WTC11 (cell line): ENCODE data around the gene GRIN2C. TPM values are rescaled to one million over a fixed set of nuclear protein-coding genes. Genes with fewer than 3 reads are reported as not detected.

ENCODE experiments used
- ATAC-seq: fragments of 200-7000 bp; cut with Tn5 transposase; 2 replicates; pipeline ENCODE4 v1.10.0; 2021; ENCODE audit warnings: mild to moderate bottlenecking, moderate library complexity
- CTCF ChIA-PET: fragments of 300-600 bp; sonication (Branson Sonifier 250); formaldehyde crosslinking; loops from one replicate; lab custom pipeline; 2021; ENCODE audit warnings: antibody characterized with exemption; lab: Charles Lee
- POLR2A ChIA-PET: fragments of 350-600 bp; sonication (Branson Sonifier 250); formaldehyde crosslinking; loops from one replicate; lab custom pipeline; 2021; ENCODE audit warnings: antibody characterized with exemption; lab: Charles Lee
- DNase-seq: peaks from one replicate; pipeline ENCODE4 v3.0.0; 2021; ENCODE audit warnings: low spot score
- H3K27ac Mint-ChIP-seq: 2 replicates; pipeline ENCODE4 v1.8.0; 2021; ENCODE audit warnings: mixed read lengths
- H3K27me3 Mint-ChIP-seq: 2 replicates; pipeline ENCODE4 v1.8.0; 2021; ENCODE audit warnings: low read depth, mild to moderate bottlenecking, moderate library complexity, mixed read lengths
- H3K36me3 Mint-ChIP-seq: 2 replicates; pipeline ENCODE4 v1.8.0; 2021; ENCODE audit warnings: mixed read lengths
- H3K4me1 Mint-ChIP-seq: 2 replicates; pipeline ENCODE4 v1.8.0; 2022; ENCODE audit warnings: mixed read lengths
- H3K4me3 Mint-ChIP-seq: 2 replicates; pipeline ENCODE4 v1.8.0; 2021; ENCODE audit warnings: mild to moderate bottlenecking, moderate library complexity, mixed read lengths
- H3K9me3 Mint-ChIP-seq: 2 replicates; pipeline ENCODE4 v1.8.0; 2021; ENCODE audit warnings: mixed read lengths
- CREB1 ChIP-seq: sonication (generic); formaldehyde crosslinking; IDR thresholded peaks from 2 replicates; pipeline ENCODE4 v1.8.0; 2023; ENCODE audit warnings: mild to moderate bottlenecking, missing genetic modification reagents
- MXD4 ChIP-seq: fragments of 250-450 bp; sonication (Bioruptor Pico); IDR thresholded peaks from 2 replicates; pipeline ENCODE4 v1.8.0; 2021; ENCODE audit warnings: mild to moderate bottlenecking, moderate library complexity, borderline replicate concordance
- MYBL2 ChIP-seq: sonication (generic); formaldehyde crosslinking; IDR thresholded peaks from 2 replicates; pipeline ENCODE4 v1.8.1; 2023; ENCODE audit warnings: mild to moderate bottlenecking, moderate library complexity, missing genetic modification reagents
- NFATC4 ChIP-seq: fragments of 250-450 bp; sonication (Bioruptor Pico); IDR thresholded peaks from 2 replicates; pipeline ENCODE4 v1.9.0; 2021; ENCODE audit warnings: mild to moderate bottlenecking
- NFYB ChIP-seq: sonication (generic); formaldehyde crosslinking; conservative IDR thresholded peaks from 2 replicates; pipeline ENCODE4 v1.8.0; 2022; ENCODE audit warnings: low read depth, missing genetic modification reagents
- SP1 ChIP-seq: sonication (generic); formaldehyde crosslinking; conservative IDR thresholded peaks from 2 replicates; pipeline ENCODE4 v1.8.1; 2022; ENCODE audit warnings: missing genetic modification reagents
- ZBTB21 ChIP-seq: sonication (generic); formaldehyde crosslinking; IDR thresholded peaks from 2 replicates; pipeline ENCODE4 v1.8.1; 2023; ENCODE audit warnings: mild to moderate bottlenecking, missing genetic modification reagents, borderline replicate concordance
- ZNF232 ChIP-seq: sonication (generic); formaldehyde crosslinking; IDR thresholded peaks from 2 replicates; pipeline ENCODE4 v1.8.0; 2022; ENCODE audit warnings: mild to moderate bottlenecking, missing genetic modification reagents
- ZNF416 ChIP-seq: fragments of 250-450 bp; sonication (Bioruptor Pico); IDR thresholded peaks from 2 replicates; pipeline ENCODE4 v1.9.0; 2021; ENCODE audit warnings: mild to moderate bottlenecking, inconsistent platforms
- total RNA-seq: library from RNA; stranded (reverse); gene quantifications from 3 replicates; pipeline ENCODE4 v1.2.3, GENCODE V29; 2021
- TF ChIP-seq, protein P1 (sequence below): sonication (generic); formaldehyde crosslinking; IDR thresholded peaks from 2 replicates; pipeline ENCODE4 v1.8.0; 2023; ENCODE audit warnings: missing genetic modification reagents
- TF ChIP-seq, protein P2 (sequence below): sonication (generic); formaldehyde crosslinking; IDR thresholded peaks from 2 replicates; pipeline ENCODE4 v1.8.1; 2023; ENCODE audit warnings: mild to moderate bottlenecking, moderate library complexity, missing genetic modification reagents
- TF ChIP-seq, protein P3 (sequence below): sonication (generic); formaldehyde crosslinking; conservative IDR thresholded peaks from 2 replicates; pipeline ENCODE4 v1.8.1; 2023; ENCODE audit warnings: mild to moderate bottlenecking, low read depth, missing genetic modification reagents, moderate library complexity

The GRIN2C gene
- total RNA-seq, 1 experiment from 2014 or later = 0.31 TPM

DNA sequence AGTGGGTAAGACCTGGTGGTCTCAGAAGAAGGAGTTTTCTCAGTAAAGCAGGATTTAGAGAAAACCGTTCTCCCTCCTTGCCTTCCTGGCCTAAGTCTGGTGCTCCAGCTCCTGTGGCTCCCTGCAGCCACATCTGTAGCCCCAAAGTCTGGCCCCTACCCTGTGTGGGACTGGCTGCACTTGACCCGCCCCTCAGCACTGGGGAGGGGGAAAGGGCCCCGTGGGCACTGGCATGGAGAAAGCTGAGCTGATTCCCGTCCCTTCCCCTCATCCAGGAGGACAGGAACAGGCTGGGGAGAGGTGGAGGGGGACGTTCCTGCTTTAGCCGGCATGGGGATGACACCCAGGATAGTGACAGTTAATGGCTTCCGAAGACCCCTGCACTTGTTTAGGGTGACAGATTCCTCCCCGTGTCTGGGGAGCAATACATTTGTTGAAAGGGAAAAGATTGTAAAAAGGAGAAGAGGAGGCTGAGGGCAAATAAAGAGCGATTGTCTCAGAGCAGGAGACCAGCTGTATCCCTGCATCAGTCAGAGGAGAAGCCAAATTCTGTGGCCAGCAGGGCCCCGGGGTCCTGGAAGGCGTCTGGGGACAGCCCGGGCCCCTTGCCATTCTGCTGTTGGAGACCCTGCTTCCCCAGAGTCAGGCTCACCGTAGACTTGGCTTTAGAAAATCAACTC is 37.9 kb downstream of the GRIN2C start:
- H3K4me3 Mint-ChIP-seq = no peak overlapping the region
- ChIA-PET CTCF (interaction anchor here (0.6 to 2.0 kb wide), 4 partner anchors 21 to 40 kb away, joined by 3 to 9 read pairs (median 4); no protein-coding TSS in a partner anchor), POLR2A (no interaction called here)
- ATAC-seq (no peak), DNase-seq (no peak)
- H3K36me3 Mint-ChIP-seq = no peaks in the 10 kb centered on the region; the same call in 1 of the 2 replicates
- H3K27ac Mint-ChIP-seq = no peak overlapping the region
- TF ChIP-seq ZNF232 (CRISPR knock-in tag) (no peak), CREB1 (CRISPR knock-in tag) (no peak)
- H3K4me1 Mint-ChIP-seq = no peaks in the 10 kb centered on the region
- H3K27me3 Mint-ChIP-seq = peaks cover 2% of the 10 kb centered on the region; the same call in 1 of the 2 replicates
- H3K9me3 Mint-ChIP-seq = no peaks in the 10 kb centered on the region

DNA sequence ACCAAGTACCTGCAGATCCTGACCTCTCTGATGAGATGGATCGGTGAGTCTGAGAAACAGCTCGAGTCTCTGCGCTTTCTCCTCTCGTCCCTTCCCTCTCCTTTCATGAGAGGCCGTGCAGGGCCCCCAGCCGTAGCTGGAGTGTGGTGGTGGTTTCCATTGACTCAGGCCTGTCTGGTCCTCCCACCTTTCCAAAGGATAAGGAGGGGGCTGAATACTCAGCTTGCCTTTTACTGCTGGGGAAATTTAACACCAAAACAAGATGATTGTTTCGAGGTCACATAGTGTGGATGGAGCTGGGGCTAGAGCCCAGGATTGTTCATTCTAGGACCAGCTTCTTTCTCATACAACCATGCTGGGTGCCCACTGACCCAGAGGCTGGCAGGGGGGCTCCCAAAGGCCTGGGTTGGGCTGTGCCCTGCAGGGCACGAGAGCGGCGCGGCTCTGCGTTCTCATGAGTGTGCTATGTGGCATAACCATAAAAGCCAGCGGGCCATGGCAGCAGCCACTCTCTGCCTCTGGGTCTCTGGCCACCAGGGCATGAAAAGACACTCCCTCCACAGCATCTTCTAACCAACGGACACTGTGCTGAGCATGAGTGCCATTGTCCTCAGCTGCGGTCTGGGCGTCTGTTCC is 39.8 kb downstream of the GRIN2C start:
- no peaks in the 10 kb centered on the region for H3K9me3 Mint-ChIP-seq
- ATAC-seq (no peak), DNase-seq (no peak)
- no peak for TF ChIP-seq NFYB (CRISPR knock-in tag)
- TF ChIP-seq, protein P1, sequence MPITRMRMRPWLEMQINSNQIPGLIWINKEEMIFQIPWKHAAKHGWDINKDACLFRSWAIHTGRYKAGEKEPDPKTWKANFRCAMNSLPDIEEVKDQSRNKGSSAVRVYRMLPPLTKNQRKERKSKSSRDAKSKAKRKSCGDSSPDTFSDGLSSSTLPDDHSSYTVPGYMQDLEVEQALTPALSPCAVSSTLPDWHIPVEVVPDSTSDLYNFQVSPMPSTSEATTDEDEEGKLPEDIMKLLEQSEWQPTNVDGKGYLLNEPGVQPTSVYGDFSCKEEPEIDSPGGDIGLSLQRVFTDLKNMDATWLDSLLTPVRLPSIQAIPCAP = no peak
- TF ChIP-seq ZNF416 (CRISPR knock-in tag) = no peak
- no peak for TF ChIP-seq SP1 (CRISPR knock-in tag)
- no peaks in the 10 kb centered on the region for H3K4me1 Mint-ChIP-seq
- H3K36me3 Mint-ChIP-seq = no peaks in the 10 kb centered on the region; the same call in 1 of the 2 replicates
- ChIA-PET CTCF (interaction anchor here (0.9 to 1.5 kb wide), 3 partner anchors 20 to 41 kb away, joined by 3 read pairs; no protein-coding TSS in a partner anchor), POLR2A (no interaction called here)
- no peak overlapping the region for H3K27ac Mint-ChIP-seq
- H3K4me3 Mint-ChIP-seq = no peak overlapping the region
- H3K27me3 Mint-ChIP-seq = peaks cover 2% of the 10 kb centered on the region; the same call in 1 of the 2 replicates

DNA sequence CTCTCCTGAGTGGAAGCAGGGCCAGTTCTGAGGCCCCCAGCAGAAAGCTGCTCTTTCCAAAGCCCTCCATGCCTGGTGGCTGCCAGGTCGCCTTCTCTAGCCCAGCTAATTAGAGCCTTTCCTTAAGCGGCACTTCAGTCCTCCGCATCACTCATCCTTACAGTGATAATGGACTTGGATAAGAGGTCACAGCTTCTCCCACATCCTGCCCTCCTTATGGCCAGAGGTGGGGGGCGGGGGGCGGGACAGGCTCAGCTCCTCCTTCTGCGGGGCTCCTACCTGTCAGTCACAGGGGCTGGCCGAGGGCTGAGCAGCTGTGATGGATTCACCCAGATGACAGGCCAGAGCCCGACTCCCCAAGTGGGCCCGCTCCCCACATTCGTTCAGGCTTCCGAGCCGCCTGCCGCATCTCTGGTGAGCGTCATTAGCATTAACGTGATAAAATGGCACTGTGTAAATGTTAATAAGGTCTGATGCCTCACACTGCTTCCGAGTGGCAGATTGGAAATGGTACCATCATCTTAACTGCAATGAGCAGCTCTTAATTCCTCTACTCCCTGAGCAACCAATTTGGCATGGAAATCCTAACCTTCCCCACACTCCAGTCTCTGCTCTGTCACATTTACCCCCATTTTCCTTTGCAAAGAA is 41.3 kb downstream of the GRIN2C start:
- ATAC-seq = no peak
- Mint-ChIP-seq H3K9me3 (no peaks in the 10 kb centered on the region), H3K36me3 (no peaks in the 10 kb centered on the region; the same call in 1 of the 2 replicates), H3K27ac (no peak overlapping the region; the same call in 1 of the 2 replicates), H3K27me3 (peaks cover 2% of the 10 kb centered on the region; the same call in 1 of the 2 replicates), H3K4me3 (no peak overlapping the region), H3K4me1 (no peaks in the 10 kb centered on the region)
- no peak for DNase-seq
- no peak for TF ChIP-seq MXD4 (CRISPR knock-in tag)
- no peak for TF ChIP-seq ZBTB21
- TF ChIP-seq, protein P2, sequence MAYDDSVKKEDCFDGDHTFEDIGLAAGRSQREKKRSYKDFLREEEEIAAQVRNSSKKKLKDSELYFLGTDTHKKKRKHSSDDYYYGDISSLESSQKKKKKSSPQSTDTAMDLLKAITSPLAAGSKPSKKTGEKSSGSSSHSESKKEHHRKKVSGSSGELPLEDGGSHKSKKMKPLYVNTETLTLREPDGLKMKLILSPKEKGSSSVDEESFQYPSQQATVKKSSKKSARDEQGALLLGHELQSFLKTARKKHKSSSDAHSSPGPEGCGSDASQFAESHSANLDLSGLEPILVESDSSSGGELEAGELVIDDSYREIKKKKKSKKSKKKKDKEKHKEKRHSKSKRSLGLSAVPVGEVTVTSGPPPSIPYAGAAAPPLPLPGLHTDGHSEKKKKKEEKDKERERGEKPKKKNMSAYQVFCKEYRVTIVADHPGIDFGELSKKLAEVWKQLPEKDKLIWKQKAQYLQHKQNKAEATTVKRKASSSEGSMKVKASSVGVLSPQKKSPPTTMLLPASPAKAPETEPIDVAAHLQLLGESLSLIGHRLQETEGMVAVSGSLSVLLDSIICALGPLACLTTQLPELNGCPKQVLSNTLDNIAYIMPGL (CRISPR knock-in tag) = no peak
- TF ChIP-seq NFATC4 (CRISPR knock-in tag) = no peak
- no peak for TF ChIP-seq MYBL2
- TF ChIP-seq, protein P3, sequence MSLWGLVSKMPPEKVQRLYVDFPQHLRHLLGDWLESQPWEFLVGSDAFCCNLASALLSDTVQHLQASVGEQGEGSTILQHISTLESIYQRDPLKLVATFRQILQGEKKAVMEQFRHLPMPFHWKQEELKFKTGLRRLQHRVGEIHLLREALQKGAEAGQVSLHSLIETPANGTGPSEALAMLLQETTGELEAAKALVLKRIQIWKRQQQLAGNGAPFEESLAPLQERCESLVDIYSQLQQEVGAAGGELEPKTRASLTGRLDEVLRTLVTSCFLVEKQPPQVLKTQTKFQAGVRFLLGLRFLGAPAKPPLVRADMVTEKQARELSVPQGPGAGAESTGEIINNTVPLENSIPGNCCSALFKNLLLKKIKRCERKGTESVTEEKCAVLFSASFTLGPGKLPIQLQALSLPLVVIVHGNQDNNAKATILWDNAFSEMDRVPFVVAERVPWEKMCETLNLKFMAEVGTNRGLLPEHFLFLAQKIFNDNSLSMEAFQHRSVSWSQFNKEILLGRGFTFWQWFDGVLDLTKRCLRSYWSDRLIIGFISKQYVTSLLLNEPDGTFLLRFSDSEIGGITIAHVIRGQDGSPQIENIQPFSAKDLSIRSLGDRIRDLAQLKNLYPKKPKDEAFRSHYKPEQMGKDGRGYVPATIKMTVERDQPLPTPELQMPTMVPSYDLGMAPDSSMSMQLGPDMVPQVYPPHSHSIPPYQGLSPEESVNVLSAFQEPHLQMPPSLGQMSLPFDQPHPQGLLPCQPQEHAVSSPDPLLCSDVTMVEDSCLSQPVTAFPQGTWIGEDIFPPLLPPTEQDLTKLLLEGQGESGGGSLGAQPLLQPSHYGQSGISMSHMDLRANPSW (CRISPR knock-in tag) = no peak
- ChIA-PET CTCF (interaction anchor here (1.1 to 1.6 kb wide), 6 partner anchors 25 to 101 kb away, joined by 3 to 9 read pairs (median 4); no protein-coding TSS in a partner anchor), POLR2A (interaction anchor here (0.6 kb wide), 1 partner anchor 395 kb away, joined by 4 read pairs; no protein-coding TSS in a partner anchor)
